Lower leg skin (tissue), 4 donors: ENCODE data around the gene MRPL55. TPM values are rescaled to one million over a fixed set of nuclear protein-coding genes. Genes with fewer than 3 reads are reported as not detected.

Source experiments
- DNase-seq, 2 donors: peaks; one replicate each; pipeline ENCODE4 v3.0.0-alpha.2; 2019; ENCODE audit warnings: low spot score in 2 of 2
- H3K4me3 ChIP-seq: fragments of 200-600 bp; sonication (generic); 2 replicates; pipeline ENCODE4 v1.5.1; 2017; ENCODE audit warnings: mild to moderate bottlenecking, low read depth; ENCODE audit not compliant: poor library complexity, severe bottlenecking
- CTCF ChIP-seq, 3 donors: fragments of 450-650 bp; IDR thresholded peaks; one replicate each; pipeline ENCODE4 v1.5.1; 2016; ENCODE audit warnings: antibody characterized with exemption in 3 of 3, mild to moderate bottlenecking in 3 of 3, moderate library complexity in 2 of 3
- POLR2A ChIP-seq, 2 donors: fragments of 450-650 bp; IDR thresholded peaks; one replicate each; pipeline ENCODE4 v1.6.1; 2016 to 2017; ENCODE audit warnings: antibody characterized with exemption in 2 of 2, mild to moderate bottlenecking in 1 of 2, moderate library complexity in 1 of 2
- WGBS, 2 donors: methylation state at CpG; one replicate each; pipeline ENCODE4 v1.1.5; 2018; 5-methylcytosine and 5-hydroxymethylcytosine counted together
- intact Hi-C: fragments of 100-400 bp; cut with DNase I; formaldehyde crosslinking; loops from one replicate; pipeline ENCODE4 v1.15.0; 2023; ENCODE audit warnings: low total_unique reads
- total RNA-seq, 4 donors: library from RNA; depleted of rRNA; stranded (reverse); fragments of >200 nt; gene quantifications; one replicate each; pipeline ENCODE4 v1.1.0, GENCODE V29; 2016

Gene MRPL55
- total RNA-seq, 4 donors from 2014 or later: 59.1 to 100 (median 82.2) TPM

GRCh38 chr1:228141226-228142044 lies 32.3 kb upstream of the MRPL55 start:
- TF ChIP-seq CTCF (IDR thresholded peaks at IDR 0.05) (no peak), POLR2A (IDR thresholded peaks at IDR 0.05) (no peak)
- DNase-seq: peak; percentile 78 to 91
- peak overlapping the region; percentile 86 for H3K4me3 ChIP-seq
- intact Hi-C loops: no loop called here
- WGBS, 2 donors: 8 to 25% methylated on average over 26 to 27 of the region's 27 CpGs

- peak overlapping the region; percentile 86 for H3K4me3 ChIP-seq
- no peak for TF ChIP-seq CTCF (IDR thresholded peaks at IDR 0.05)
- TF ChIP-seq POLR2A (IDR thresholded peaks at IDR 0.05): no peak
- 1 to 2% methylated on average over 22 to 24 of the region's 25 CpGs for WGBS, 2 donors
- peak in 1 of 2 donors; percentile 36 for DNase-seq
- intact Hi-C loops: no loop called here
These were observed 31.7 kb upstream of the MRPL55 start for GRCh38 chr1:228140724-228141225.

- peak within 1 kb of the TSS; percentile 86 for H3K4me3 ChIP-seq
- peak; percentile 100 for DNase-seq
- WGBS, 2 donors: 0% methylated on average over 37 to 65 of the region's 95 CpGs
- intact Hi-C loops: no loop called here
- TF ChIP-seq CTCF (IDR thresholded peaks at IDR 0.05) (peak in 1 of 3 donors; percentile 23), POLR2A (IDR thresholded peaks at IDR 0.05) (peak in 1 of 2 donors; percentile 77)
These were observed 31.0 kb upstream of the MRPL55 start, which contains the start of gene GUK1 for GRCh38 chr1:228139931-228140723. TSS of gene GUK1 (plus strand) at chr1:228140279. CDS start at chr1:228140303, 24 bp downstream.

GRCh38 chr1:228139406-228139930 lies 30.4 kb upstream of the MRPL55 start:
- H3K4me3 ChIP-seq: peak overlapping the region; percentile 24
- intact Hi-C loops: no loop called here
- no peak for DNase-seq
- TF ChIP-seq CTCF (IDR thresholded peaks at IDR 0.05): no peak
- no peak for TF ChIP-seq POLR2A (IDR thresholded peaks at IDR 0.05)
- WGBS, 2 donors: 23 to 24% methylated on average over 30 of the region's 30 CpGs

GRCh38 chr1:228136901-228137300 lies 27.8 kb upstream of the MRPL55 start:
- 56 to 70% methylated on average over 1 of the region's 1 CpG for WGBS, 2 donors
- H3K4me3 ChIP-seq: no peak overlapping the region
- intact Hi-C loops: no loop called here
- no peak for DNase-seq
- no peak for TF ChIP-seq CTCF (IDR thresholded peaks at IDR 0.05)
- no peak for TF ChIP-seq POLR2A (IDR thresholded peaks at IDR 0.05)
